ENCODE measurements around the gene PRRX2.
"Not testable (repeated sequence)": the region's sequence is repeated elsewhere in the genome, so short reads cannot be mapped to it uniquely, and the experiment has no call there.

Gene PRRX2

GRCh38 chr9:129665389-129665775 is at the start of gene PRRX2:
TSS of gene PRRX2 (plus strand) at chr9:129665647. CDS start at chr9:129665868, 221 bp downstream.
- peak; percentile 72 for DNase-seq

- no peak for DNase-seq
These were observed 48.3 kb upstream of the PRRX2 start for GRCh38 chr9:129617167-129617566.

- DNase-seq: no peak
These were observed 45.4 kb upstream of the PRRX2 start for GRCh38 chr9:129619787-129620668.

- no peak for DNase-seq
These were observed 44.7 kb upstream of the PRRX2 start, which contains the start of gene C9orf50 for GRCh38 chr9:129620669-129621295. TSS of gene C9orf50 (minus strand) at chr9:129621101. CDS start at chr9:129620574, 527 bp downstream.

GRCh38 chr9:129623331-129623730 is 42.1 kb upstream of the PRRX2 start:
- no peak for DNase-seq

GRCh38 chr9:129624168-129624759 is 41.2 kb upstream of the PRRX2 start:
- peak; percentile 91 for DNase-seq

GRCh38 chr9:129624947-129625346 is 40.5 kb upstream of the PRRX2 start:
- DNase-seq: no peak

GRCh38 chr9:129626079-129626624 is 39.3 kb upstream of the PRRX2 start, which contains the start of gene NTMT1:
TSS of gene NTMT1 (plus strand) at chr9:129626163. CDS start at chr9:129632704, 6,541 bp downstream.
- DNase-seq: peak; percentile 98

- peak; percentile 75 for DNase-seq
These were observed 38.7 kb upstream of the PRRX2 start for GRCh38 chr9:129626625-129627284.

GRCh38 chr9:129627556-129628440 is 37.6 kb upstream of the PRRX2 start:
- DNase-seq: no peak

- no peak for DNase-seq
These were observed 36.7 kb upstream of the PRRX2 start for GRCh38 chr9:129628709-129629108.

GRCh38 chr9:129629251-129629820 is 36.1 kb upstream of the PRRX2 start:
- DNase-seq: no peak

- no peak for DNase-seq
These were observed 34.3 kb upstream of the PRRX2 start for GRCh38 chr9:129630967-129631673.

- DNase-seq: no peak
These were observed 33.7 kb upstream of the PRRX2 start for GRCh38 chr9:129631674-129632129.

- DNase-seq: no peak
These were observed 33.0 kb upstream of the PRRX2 start for GRCh38 chr9:129632460-129632859.

- DNase-seq: no peak
These were observed 32.2 kb upstream of the PRRX2 start for GRCh38 chr9:129633207-129633606.

GRCh38 chr9:129633848-129634247 is 31.6 kb upstream of the PRRX2 start:
- DNase-seq: no peak

- no peak for DNase-seq
These were observed 30.1 kb upstream of the PRRX2 start for GRCh38 chr9:129635099-129636065.

- DNase-seq: not testable (repeated sequence)
These were observed 29.1 kb upstream of the PRRX2 start for GRCh38 chr9:129636343-129636742.

Measured in activated CD8-positive, alpha-beta memory T cell treated with anti-CD3 and anti-CD28 coated beads for 24 hours (primary cell).